Subcutaneous adipose tissue (tissue), 4 donors: Measurements from ENCODE around the gene PIK3C2G. TPM values are rescaled to one million over a fixed set of nuclear protein-coding genes. Genes with fewer than 3 reads are reported as not detected.

ENCODE experiments used
- total RNA-seq, 4 donors: library from RNA; depleted of rRNA; stranded (reverse); fragments of >200 nt; gene quantifications; one replicate each; pipeline ENCODE4 v1.1.0, GENCODE V29; 2016
- TF ChIP-seq, protein P1 (sequence below): fragments of 450-650 bp; IDR thresholded peaks from one replicate; pipeline ENCODE4 v1.5.1; 2016; ENCODE audit warnings: low read depth, mild to moderate bottlenecking, control low read depth, antibody characterized with exemption, moderate library complexity

PIK3C2G gene
- total RNA-seq, 4 donors from 2014 or later, result 0.19 to 0.22 TPM; not detected in 2

DNA sequence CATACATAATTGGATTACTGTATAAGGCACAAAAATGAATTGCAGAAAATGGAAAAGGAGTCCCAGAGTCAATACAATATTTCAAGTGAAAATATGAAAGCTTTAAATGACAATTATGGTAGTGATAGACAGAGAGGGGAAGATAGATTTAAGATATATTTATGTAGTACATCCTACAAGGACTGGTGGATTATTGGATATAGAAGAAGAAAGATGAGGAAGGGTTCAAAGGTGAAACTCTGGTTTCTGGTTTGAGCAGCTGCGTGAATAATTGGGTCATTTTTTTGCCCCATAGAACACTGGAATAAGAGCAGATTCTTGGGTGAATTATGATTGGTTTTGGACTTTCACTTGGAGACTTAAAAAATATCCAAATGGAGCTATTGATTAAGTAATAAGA is 19.4 kb downstream of the PIK3C2G start:
- TF ChIP-seq, protein P1, sequence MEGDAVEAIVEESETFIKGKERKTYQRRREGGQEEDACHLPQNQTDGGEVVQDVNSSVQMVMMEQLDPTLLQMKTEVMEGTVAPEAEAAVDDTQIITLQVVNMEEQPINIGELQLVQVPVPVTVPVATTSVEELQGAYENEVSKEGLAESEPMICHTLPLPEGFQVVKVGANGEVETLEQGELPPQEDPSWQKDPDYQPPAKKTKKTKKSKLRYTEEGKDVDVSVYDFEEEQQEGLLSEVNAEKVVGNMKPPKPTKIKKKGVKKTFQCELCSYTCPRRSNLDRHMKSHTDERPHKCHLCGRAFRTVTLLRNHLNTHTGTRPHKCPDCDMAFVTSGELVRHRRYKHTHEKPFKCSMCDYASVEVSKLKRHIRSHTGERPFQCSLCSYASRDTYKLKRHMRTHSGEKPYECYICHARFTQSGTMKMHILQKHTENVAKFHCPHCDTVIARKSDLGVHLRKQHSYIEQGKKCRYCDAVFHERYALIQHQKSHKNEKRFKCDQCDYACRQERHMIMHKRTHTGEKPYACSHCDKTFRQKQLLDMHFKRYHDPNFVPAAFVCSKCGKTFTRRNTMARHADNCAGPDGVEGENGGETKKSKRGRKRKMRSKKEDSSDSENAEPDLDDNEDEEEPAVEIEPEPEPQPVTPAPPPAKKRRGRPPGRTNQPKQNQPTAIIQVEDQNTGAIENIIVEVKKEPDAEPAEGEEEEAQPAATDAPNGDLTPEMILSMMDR, result no peak

DNA sequence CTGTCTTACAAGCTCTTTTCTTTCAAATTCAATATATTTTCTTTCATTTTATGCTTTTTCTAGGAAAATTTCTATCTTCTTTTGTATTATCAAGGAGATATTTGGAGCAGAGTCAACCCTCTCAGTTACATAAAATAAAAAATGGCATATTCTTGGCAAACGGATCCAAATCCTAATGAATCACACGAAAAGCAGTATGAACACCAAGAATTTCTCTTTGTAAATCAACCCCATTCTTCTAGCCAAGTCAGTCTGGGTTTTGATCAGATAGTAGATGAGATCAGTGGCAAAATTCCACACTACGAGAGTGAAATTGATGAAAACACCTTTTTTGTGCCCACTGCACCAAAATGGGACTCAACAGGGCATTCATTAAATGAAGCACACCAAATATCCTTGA is 20.6 kb downstream of the PIK3C2G start:
- TF ChIP-seq, protein P1, result no peak

DNA sequence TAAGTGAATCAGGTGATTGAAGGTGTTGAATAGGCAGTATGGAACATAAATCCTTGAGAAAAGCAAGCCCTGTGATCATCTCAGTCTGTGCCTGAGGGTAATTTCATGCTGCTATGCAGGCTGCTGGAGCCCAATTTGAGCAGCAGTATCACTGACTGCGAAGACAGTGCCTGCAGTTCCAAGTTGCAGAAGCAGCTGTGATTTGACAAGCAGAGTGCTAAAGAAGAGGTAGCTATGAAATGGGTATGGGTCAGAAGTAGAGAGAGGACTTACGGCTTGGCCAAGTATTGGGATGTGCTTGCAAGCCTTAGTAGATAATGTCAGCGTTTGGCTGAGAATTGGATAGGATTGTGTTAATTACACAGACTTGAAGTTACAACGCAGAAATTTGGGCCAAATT is 22.5 kb downstream of the PIK3C2G start:
- TF ChIP-seq, protein P1, result no peak

DNA sequence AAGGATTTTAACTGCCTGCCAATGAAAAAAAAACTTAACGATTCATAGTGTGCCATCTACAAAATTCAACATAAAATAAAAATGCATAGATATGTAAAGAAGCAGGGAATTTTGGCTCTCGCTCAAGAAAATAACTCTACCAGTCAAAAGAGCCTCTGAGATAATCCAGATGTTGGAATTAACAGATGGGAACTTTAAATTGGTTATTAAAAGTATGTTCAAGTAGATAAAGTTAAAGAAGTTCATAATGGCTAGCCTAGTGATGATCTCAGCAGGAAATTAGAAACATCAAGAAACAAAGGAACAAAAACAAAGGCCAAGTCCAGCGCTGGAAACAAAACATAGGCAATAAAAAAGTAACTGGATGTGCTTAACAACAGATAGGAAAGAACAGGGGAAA is 23.1 kb downstream of the PIK3C2G start:
- TF ChIP-seq, protein P1, result no peak

DNA sequence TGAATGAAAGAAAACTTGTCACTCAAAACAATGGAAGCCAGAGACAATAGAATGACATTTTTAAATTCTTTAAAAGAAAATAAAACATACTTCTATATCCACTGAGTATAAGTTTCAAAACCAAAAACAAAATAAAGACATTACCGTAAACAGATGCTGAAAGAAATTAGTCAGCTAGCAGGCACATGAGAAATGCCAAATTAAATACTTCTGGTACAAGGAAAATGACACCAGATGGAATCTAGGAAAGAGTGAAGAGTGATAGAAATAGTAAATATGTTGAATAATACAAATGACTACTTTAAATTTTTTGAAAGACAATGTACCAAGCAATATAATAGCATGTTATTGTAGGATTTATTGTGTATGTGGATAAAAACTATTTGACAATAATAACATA is 23.8 kb downstream of the PIK3C2G start:
- TF ChIP-seq, protein P1, result no peak

DNA sequence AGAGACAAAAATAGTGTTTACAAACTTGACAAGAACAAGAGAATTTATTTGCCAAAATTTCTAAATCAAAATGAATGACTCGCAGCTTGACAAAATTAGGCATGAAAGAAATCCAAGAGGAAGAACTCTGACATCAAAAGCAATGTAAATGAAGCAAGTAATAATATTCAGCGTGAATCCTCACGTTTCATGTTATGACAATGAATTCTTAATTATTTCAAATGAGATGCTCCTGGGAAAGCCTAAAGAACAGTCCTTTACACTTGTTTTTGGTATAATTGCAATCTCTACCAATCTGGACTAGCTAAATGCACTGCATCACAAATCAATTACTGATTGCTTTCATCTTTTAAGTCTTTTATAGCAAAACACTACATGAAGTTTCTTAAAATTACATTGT is 29.1 kb downstream of the PIK3C2G start:
- TF ChIP-seq, protein P1, result no peak

DNA sequence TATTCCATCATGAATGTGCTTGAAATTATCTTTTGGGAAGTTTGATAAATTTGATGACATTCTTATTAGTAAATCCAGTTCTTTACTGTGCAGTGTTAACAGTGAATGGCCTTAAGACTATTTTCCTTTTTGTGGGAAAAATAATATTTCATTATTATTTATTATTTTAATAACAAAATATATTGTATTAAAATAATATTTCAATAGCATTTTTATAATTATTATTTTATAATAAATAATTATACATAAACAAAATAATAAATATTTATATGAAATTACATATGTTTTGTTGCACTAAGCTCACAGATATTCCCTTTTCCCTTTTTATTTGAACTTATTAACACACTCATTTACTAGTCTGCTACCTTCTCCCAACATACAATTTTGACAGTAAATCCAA is 33.6 kb downstream of the PIK3C2G start:
- TF ChIP-seq, protein P1, result no peak
